NCI-H526 treated with DMSO at 0.1 percent for 48 hours (cell line): Measurements from ENCODE around the gene PRKCD.

Experiments used
- DNase-seq: peaks from one replicate; lab custom pipeline; 2025; lab: John Stamatoyannopoulos, UW

The PRKCD gene

GRCh38 chr3:53232641-53233377, 71.8 kb downstream of the PRKCD start:
- DNase-seq: no peak

DNA sequence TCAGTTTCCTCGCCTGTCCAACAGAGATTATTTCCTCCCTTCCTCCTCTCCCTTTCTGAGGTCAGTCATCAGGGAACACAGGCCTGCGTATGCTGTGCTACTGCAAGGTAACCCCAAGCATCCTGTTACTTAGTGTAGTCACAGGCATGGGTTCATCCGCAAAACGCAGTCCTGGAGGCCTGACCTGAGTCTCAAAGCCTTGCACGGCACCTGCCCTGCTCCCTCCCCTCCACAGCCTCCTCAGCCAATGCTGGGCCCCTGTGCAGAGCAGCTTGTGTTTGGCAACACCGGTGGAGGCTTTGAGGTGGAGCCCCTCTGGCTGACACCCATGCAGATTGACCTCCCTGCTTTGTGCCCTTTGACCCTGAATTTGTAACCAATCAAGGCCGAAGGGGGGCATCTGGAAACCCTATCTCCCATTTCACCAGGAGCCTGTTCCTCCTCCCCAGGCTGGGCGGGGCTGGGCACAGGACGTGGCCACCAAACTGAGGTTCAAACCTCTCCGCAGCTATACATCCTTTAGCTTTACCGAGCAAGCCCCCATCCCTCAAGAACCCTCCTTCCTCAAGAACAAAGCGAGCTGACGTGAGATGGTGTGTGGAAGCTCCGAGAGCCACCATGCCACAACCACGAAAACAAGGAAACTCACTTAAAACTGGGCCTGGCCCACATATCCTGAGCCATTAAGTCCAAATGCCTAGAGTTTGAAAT, 73.3 kb downstream of the PRKCD start:
- DNase-seq: no peak

- DNase-seq: no peak
These were observed 73.8 kb downstream of the PRKCD start for GRCh38 chr3:53234841-53235232.

- DNase-seq: no peak
These were observed 74.5 kb downstream of the PRKCD start for GRCh38 chr3:53235545-53235944.

DNA sequence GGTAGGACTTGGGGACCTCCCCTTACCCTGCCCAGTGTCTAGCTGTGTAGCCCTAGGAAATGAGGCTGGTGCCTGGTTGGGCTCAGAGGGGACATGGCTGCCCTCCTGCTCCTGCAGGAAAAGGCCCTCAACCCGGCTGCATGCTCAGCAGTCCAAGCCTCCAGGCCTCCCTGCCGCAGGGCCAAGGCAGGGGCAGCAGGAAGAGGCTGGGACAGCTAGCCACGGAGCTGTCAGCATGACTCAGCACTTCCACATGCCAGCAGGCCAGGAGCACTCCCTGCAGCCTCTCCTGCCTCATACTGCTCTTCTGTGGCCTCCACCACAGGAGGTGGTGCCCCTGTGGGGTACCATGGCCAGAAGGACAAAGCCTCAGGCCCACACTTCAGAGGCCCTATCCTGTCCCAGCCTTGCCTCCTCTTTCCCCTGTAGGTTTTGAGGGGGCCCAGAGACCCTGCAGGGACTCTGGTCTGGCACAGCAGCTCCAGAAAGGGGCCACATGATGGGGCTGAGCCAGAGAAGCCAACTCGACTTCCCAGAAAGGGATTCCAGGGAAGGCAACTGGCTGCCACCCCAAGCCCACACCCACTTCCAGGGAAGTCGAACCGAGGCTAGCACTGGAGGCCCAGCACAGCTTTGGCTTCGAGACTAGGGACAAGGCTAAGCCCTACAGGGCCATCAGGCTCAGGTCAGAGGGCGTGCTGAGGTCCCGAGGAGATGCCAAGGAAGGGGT, 75.3 kb downstream of the PRKCD start:
- no peak for DNase-seq

- no peak for DNase-seq
These were observed 77.2 kb downstream of the PRKCD start for GRCh38 chr3:53238051-53238850.

- no peak for DNase-seq
These were observed 77.9 kb downstream of the PRKCD start for GRCh38 chr3:53238886-53239285.

- no peak for DNase-seq
These were observed 78.8 kb downstream of the PRKCD start for GRCh38 chr3:53239800-53240199.

DNA sequence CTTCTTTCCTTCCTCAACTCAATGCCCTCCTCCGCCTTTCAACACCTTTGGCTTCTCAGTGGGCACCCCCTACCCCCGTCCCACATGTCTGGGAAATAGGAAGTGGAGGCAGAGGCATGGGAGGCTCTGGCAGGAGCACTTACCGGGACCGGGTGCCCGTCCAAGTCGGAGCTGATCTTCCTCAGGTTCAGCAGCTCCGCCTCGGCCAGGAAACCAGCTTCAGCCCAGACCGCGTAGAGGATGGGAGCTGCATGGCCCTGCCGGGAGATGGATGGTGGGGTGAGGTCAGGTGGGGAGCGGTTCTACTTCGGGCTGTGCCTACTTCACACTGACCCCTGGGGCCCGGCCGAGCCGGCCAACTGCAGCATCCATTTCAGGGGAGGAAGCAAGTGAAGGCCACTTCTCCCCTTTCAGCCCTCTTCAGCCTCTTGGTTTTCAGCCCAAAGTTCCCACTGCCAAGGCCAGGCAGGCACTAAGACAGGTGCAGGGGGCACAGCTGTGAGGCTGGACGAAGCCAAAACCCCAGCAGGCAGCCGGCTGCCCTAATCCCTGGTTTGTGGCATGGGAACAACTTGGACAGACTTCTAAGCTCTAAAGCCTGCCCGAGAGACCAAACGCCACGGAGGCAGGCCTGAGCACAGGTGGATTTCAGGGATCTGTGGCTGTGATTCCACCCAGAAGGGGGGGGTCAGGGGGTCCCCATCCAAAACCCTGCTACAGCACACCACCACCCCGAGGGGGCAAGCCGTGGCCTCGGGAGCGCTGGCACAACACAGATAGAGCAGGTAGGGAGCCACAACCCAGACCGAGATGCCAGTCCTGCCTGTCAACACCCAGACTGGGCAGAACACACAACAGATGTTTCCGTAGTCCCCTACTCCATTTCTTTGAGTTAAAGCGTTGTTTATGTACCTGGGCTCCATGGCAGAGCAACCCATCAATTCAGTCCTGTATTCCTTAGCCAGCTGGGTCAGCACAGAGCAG, 80.3 kb downstream of the PRKCD start:
- DNase-seq: no peak

- no peak for DNase-seq
These were observed 81.1 kb downstream of the PRKCD start for GRCh38 chr3:53242155-53242554.
